ENCODE measurements around the gene GDPD2.

DNA sequence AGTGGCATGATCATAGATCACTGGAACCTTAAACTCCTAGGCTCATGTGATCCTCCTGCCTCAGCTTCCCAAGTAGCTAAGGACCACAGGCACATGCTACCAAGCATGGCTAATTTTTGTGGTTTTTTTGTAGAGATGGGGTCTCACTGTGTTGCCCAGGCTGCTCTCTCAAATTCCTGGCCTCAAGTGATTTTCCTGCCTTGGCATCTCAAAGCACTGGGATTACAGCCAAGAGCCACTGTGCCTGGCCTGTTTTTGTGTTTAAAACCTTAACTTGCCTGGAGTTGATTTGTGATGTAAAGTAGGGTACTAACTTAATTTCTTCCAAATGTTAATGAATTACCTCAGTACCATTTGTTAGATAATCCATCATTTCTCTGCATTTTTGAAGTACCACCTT, 43.9 kb downstream of the GDPD2 start:
- TF ChIP-seq, protein P1, sequence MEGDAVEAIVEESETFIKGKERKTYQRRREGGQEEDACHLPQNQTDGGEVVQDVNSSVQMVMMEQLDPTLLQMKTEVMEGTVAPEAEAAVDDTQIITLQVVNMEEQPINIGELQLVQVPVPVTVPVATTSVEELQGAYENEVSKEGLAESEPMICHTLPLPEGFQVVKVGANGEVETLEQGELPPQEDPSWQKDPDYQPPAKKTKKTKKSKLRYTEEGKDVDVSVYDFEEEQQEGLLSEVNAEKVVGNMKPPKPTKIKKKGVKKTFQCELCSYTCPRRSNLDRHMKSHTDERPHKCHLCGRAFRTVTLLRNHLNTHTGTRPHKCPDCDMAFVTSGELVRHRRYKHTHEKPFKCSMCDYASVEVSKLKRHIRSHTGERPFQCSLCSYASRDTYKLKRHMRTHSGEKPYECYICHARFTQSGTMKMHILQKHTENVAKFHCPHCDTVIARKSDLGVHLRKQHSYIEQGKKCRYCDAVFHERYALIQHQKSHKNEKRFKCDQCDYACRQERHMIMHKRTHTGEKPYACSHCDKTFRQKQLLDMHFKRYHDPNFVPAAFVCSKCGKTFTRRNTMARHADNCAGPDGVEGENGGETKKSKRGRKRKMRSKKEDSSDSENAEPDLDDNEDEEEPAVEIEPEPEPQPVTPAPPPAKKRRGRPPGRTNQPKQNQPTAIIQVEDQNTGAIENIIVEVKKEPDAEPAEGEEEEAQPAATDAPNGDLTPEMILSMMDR (IDR thresholded peaks at IDR 0.05), result no peak
- no peak for TF ChIP-seq POLR2A (IDR thresholded peaks at IDR 0.05)

All from lower leg skin (tissue), 3 donors.